ENCODE data around the gene PNPT1. TPM values are rescaled to one million over a fixed set of nuclear protein-coding genes. Genes with fewer than 3 reads are reported as not detected.

The PNPT1 gene
- total and polyA plus RNA-seq, 10 of the 15 experiments (the other 5 are each of a cell fraction or from before 2014, with no cell fraction given): 34.2 to 67.7 (median 43.3) TPM

DNA sequence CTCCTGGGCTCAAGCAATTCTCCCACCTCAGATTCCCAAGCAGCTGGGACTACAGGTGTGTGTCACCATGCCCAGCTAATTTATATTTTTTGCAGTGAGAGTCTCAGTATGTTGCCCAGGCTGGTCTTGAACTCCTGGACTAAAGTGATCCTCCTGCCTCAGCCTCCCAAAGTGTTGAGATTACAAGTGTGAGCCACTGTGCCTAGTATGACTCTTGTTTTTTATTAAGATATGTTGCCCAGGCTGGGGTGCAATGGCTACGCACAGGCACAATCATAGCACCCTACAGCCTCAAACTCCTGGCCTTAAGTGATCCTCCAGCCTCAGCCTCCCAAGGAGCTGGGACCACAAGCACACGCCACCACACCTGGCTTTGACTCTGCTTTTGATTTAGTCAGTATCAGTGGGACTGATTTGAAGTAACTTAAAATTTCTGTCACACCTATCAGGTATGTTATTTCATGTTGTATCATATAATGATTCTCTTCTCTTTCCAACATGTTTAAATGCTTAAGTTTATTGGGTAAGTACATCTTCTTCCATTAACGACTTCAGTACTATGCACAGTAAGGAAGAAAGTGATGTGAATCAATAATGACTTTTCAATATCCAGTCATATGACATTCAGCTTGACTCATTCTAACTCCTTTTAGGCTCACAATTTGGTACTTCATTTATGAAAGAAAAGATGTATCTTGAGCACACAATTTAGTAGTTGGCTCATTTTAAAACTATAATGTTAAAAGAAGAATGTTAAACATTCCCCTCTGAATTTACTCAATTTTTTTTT is 82.5 kb downstream of the PNPT1 start (continued):
- TF ChIP-seq, protein P1, sequence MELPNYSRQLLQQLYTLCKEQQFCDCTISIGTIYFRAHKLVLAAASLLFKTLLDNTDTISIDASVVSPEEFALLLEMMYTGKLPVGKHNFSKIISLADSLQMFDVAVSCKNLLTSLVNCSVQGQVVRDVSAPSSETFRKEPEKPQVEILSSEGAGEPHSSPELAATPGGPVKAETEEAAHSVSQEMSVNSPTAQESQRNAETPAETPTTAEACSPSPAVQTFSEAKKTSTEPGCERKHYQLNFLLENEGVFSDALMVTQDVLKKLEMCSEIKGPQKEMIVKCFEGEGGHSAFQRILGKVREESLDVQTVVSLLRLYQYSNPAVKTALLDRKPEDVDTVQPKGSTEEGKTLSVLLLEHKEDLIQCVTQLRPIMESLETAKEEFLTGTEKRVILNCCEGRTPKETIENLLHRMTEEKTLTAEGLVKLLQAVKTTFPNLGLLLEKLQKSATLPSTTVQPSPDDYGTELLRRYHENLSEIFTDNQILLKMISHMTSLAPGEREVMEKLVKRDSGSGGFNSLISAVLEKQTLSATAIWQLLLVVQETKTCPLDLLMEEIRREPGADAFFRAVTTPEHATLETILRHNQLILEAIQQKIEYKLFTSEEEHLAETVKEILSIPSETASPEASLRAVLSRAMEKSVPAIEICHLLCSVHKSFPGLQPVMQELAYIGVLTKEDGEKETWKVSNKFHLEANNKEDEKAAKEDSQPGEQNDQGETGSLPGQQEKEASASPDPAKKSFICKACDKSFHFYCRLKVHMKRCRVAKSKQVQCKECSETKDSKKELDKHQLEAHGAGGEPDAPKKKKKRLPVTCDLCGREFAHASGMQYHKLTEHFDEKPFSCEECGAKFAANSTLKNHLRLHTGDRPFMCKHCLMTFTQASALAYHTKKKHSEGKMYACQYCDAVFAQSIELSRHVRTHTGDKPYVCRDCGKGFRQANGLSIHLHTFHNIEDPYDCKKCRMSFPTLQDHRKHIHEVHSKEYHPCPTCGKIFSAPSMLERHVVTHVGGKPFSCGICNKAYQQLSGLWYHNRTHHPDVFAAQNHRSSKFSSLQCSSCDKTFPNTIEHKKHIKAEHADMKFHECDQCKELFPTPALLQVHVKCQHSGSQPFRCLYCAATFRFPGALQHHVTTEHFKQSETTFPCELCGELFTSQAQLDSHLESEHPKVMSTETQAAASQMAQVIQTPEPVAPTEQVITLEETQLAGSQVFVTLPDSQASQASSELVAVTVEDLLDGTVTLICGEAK (IDR thresholded peaks at IDR 0.05; ENCODE audit: borderline replicate concordance): no peak
- TF ChIP-seq NR2F1 (conservative IDR thresholded peaks at IDR 0.05): no peak
- TF ChIP-seq CREM (IDR thresholded peaks at IDR 0.05; ENCODE audit: low read depth): no peak
- no peak for TF ChIP-seq SUZ12 (IDR thresholded peaks at IDR 0.05; ENCODE audit: unreplicated experiment)
- no peak for TF ChIP-seq ATF7 (IDR thresholded peaks at IDR 0.05; ENCODE audit: low read depth)
- TF ChIP-seq ZNF384 (IDR thresholded peaks at IDR 0.05; ENCODE audit: borderline replicate concordance, low read depth, low read length): no peak
- TF ChIP-seq IKZF2 (IDR thresholded peaks at IDR 0.05): no peak
